Sciatic nerve (tissue), 2 donors: ENCODE measurements around the gene C8G. TPM values are rescaled to one million over a fixed set of nuclear protein-coding genes. Genes with fewer than 3 reads are reported as not detected.

Source experiments
- ATAC-seq: fragments of 200-7000 bp; cut with Tn5 transposase; one replicate; pipeline ENCODE4 v1.9.1; 2020; ENCODE audit warnings: mild to moderate bottlenecking, moderate library complexity
- DNase-seq: peaks from one replicate; pipeline ENCODE4 v3.0.0-alpha.2; 2020; ENCODE audit warnings: low spot score
- intact Hi-C: fragments of 100-400 bp; cut with DNase I; formaldehyde crosslinking; loops from one replicate; pipeline ENCODE4 v1.14.2; 2022
- total RNA-seq: library from RNA; stranded (reverse); fragmentation: NEBNext Ultra II Directional; extraction: Animal tissue kit (Norgen Biotek cat#: 25700); gene quantifications from one replicate; pipeline ENCODE4 v1.2.1, GENCODE V29; 2021
- donor health status: DM: no; HTN: no; CAD: no.
- donor health status: DM: no; HTN: no; CAD: no.

C8G gene
- total RNA-seq, 1 donor from 2014 or later: not detected

GRCh38 chr9:136974817-136975535, 29.9 kb downstream of the C8G start:
- no peak for ATAC-seq
- intact Hi-C loops: no loop called here
- DNase-seq: no peak

- intact Hi-C loops: no loop called here
- no peak for DNase-seq
- ATAC-seq: no peak
Measured at GRCh38 chr9:136975644-136976043, 30.6 kb downstream of the C8G start.

- DNase-seq: peak; percentile 86
- intact Hi-C loops: no loop called here
- ATAC-seq: peak; percentile 74
Measured at GRCh38 chr9:136977223-136977622, 32.2 kb downstream of the C8G start, which contains the start of gene PTGDS. PTGDS (plus strand) TSS chr9:136977504; CDS start chr9:136977579, 75 bp downstream.

- intact Hi-C loops: no loop called here
- DNase-seq (no peak), ATAC-seq (no peak)
Measured at GRCh38 chr9:136977649-136978072, 32.6 kb downstream of the C8G start.

GRCh38 chr9:136978073-136978864, 33.2 kb downstream of the C8G start:
- intact Hi-C loops: no loop called here
- DNase-seq: peak; percentile 93
- ATAC-seq: peak; percentile 49

GRCh38 chr9:136978865-136979544, 34.0 kb downstream of the C8G start:
- intact Hi-C loops: no loop called here
- ATAC-seq (no peak), DNase-seq (peak; percentile 87)

- DNase-seq: no peak
Measured at GRCh38 chr9:136979769-136980587, 34.9 kb downstream of the C8G start.

GRCh38 chr9:136980669-136981478, 35.8 kb downstream of the C8G start:
- intact Hi-C loops: no loop called here
- no peak for ATAC-seq
- DNase-seq: no peak

More at GRCh38 chr9:136979769-136980587, 34.9 kb downstream of the C8G start:
- no peak for ATAC-seq
- intact Hi-C loops: no loop called here

GRCh38 chr9:136981588-136982231, 36.7 kb downstream of the C8G start:
- DNase-seq (no peak), ATAC-seq (peak; percentile 2)
- intact Hi-C loops: no loop called here

GRCh38 chr9:136982232-136983051, 37.4 kb downstream of the C8G start, which contains the start of gene LCNL1:
LCNL1 (plus strand) TSS chr9:136982993; CDS start chr9:136983587, 594 bp downstream.
- DNase-seq (no peak), ATAC-seq (peak; percentile 1)
- intact Hi-C loops: no loop called here

GRCh38 chr9:136983167-136983566, 38.1 kb downstream of the C8G start:
- DNase-seq: no peak
- intact Hi-C loops: no loop called here
- ATAC-seq: no peak

GRCh38 chr9:136983656-136984314, 38.7 kb downstream of the C8G start:
- DNase-seq (no peak), ATAC-seq (no peak)
- intact Hi-C loops: no loop called here

- intact Hi-C loops: no loop called here
- ATAC-seq (no peak), DNase-seq (no peak)
Measured at GRCh38 chr9:136984464-136985026, 39.5 kb downstream of the C8G start.

GRCh38 chr9:136985027-136985602, 40.1 kb downstream of the C8G start:
- ATAC-seq: no peak
- intact Hi-C loops: no loop called here

GRCh38 chr9:136985853-136986252, 40.8 kb downstream of the C8G start:
- no peak for ATAC-seq
- DNase-seq: no peak
- intact Hi-C loops: no loop called here

More at GRCh38 chr9:136985027-136985602, 40.1 kb downstream of the C8G start:
- DNase-seq: no peak
